GM04504 (cell line): ENCODE measurements around the gene EIF3L.

Source experiments
- DNase-seq: peaks from one replicate; pipeline ENCODE4 v3.0.0-alpha.2; 2012; ENCODE audit warnings: low read depth

EIF3L gene

GRCh38 chr22:37905534-37906363 lies 56.5 kb downstream of the EIF3L start, which contains the start of gene MICALL1:
Gene MICALL1, plus strand, starts transcription at chr22:37906297. Its CDS starts 126 bp downstream, at chr22:37906423.
- DNase-seq = peak; percentile 66

GRCh38 chr22:37906364-37907008 lies 57.3 kb downstream of the EIF3L start:
- no peak for DNase-seq

GRCh38 chr22:37907036-37907954 lies 58.1 kb downstream of the EIF3L start:
- DNase-seq = no peak

GRCh38 chr22:37909766-37910165 lies 60.5 kb downstream of the EIF3L start:
- no peak for DNase-seq

GRCh38 chr22:37910890-37911672 lies 61.9 kb downstream of the EIF3L start:
- no peak for DNase-seq

- no peak for DNase-seq
Measured at GRCh38 chr22:37911697-37912096, 62.5 kb downstream of the EIF3L start.

- no peak for DNase-seq
Measured at GRCh38 chr22:37912171-37912570, 63.0 kb downstream of the EIF3L start.

GRCh38 chr22:37913233-37913721 lies 64.1 kb downstream of the EIF3L start:
- DNase-seq = no peak

GRCh38 chr22:37916311-37916710 lies 67.1 kb downstream of the EIF3L start:
- DNase-seq = no peak

GRCh38 chr22:37917874-37918548 lies 68.8 kb downstream of the EIF3L start:
- DNase-seq = no peak

- DNase-seq = no peak
Measured at GRCh38 chr22:37918580-37919270, 69.5 kb downstream of the EIF3L start.

GRCh38 chr22:37920126-37920525 lies 70.9 kb downstream of the EIF3L start:
- no peak for DNase-seq

- DNase-seq = no peak
Measured at GRCh38 chr22:37922191-37922590, 73.0 kb downstream of the EIF3L start.

GRCh38 chr22:37923927-37924326 lies 74.7 kb downstream of the EIF3L start:
- no peak for DNase-seq

- DNase-seq = no peak
Measured at GRCh38 chr22:37924386-37925065, 75.3 kb downstream of the EIF3L start.

GRCh38 chr22:37925330-37925729 lies 76.1 kb downstream of the EIF3L start:
- no peak for DNase-seq

- DNase-seq = no peak
Measured at GRCh38 chr22:37925767-37926166, 76.5 kb downstream of the EIF3L start.

GRCh38 chr22:37926358-37926757 lies 77.1 kb downstream of the EIF3L start:
- DNase-seq = no peak

GRCh38 chr22:37926771-37927636 lies 77.8 kb downstream of the EIF3L start:
- no peak for DNase-seq
